HEK293 (cell line): Measurements from ENCODE around the gene MAGI1.

Source experiments
- ATF2 ChIP-seq: fragments of 450-650 bp; formaldehyde crosslinking; IDR thresholded peaks from 2 replicates; pipeline ENCODE4 v1.5.1; 2016; ENCODE audit warnings: missing biosample characterization, missing genetic modification characterization, low read depth
- BCL6B ChIP-seq: fragments of 450-650 bp; formaldehyde crosslinking; IDR thresholded peaks from 2 replicates; pipeline ENCODE4 v1.5.1; 2017; ENCODE audit warnings: missing biosample characterization, missing genetic modification characterization
- CTCF ChIP-seq: fragments of 450-650 bp; formaldehyde crosslinking; IDR thresholded peaks from 2 replicates; pipeline ENCODE4 v1.5.1; 2016; ENCODE audit warnings: missing biosample characterization, missing genetic modification characterization
- REST ChIP-seq: fragments of 450-650 bp; formaldehyde crosslinking; IDR thresholded peaks from 2 replicates; pipeline ENCODE4 v1.5.1; 2016; ENCODE audit warnings: missing biosample characterization, missing genetic modification characterization
- TCF7L2 ChIP-seq: IDR thresholded peaks from 2 replicates; pipeline ENCODE4 v1.6.1; 2011; ENCODE audit warnings: low read depth, mild to moderate bottlenecking, inconsistent platforms, low read length, moderate library complexity, borderline replicate concordance
- TSHZ1 ChIP-seq: fragments of 450-650 bp; formaldehyde crosslinking; IDR thresholded peaks from 2 replicates; pipeline ENCODE4 v1.5.1; 2016; ENCODE audit warnings: missing biosample characterization, missing genetic modification characterization, borderline replicate concordance
- ZBTB1 ChIP-seq: fragments of 450-650 bp; formaldehyde crosslinking; IDR thresholded peaks from 2 replicates; pipeline ENCODE4 v1.5.1; 2016; ENCODE audit warnings: missing biosample characterization, missing genetic modification characterization
- ZNF596 ChIP-seq: fragments of 450-650 bp; IDR thresholded peaks from 2 replicates; pipeline ENCODE4 v1.5.0; 2018; ENCODE audit warnings: missing biosample characterization, mild to moderate bottlenecking, missing genetic modification characterization, moderate library complexity
- ZNF600 ChIP-seq: fragments of 450-650 bp; formaldehyde crosslinking; IDR thresholded peaks from 2 replicates; pipeline ENCODE4 v1.5.1; 2016; ENCODE audit warnings: missing biosample characterization, missing genetic modification characterization
- ZNF621 ChIP-seq: fragments of 450-650 bp; formaldehyde crosslinking; IDR thresholded peaks from 2 replicates; pipeline ENCODE4 v1.5.1; 2017; ENCODE audit warnings: missing biosample characterization, missing genetic modification characterization

GRCh38 chr3:65350801-65351476 is 687.8 kb downstream of the MAGI1 start:
- no peak for TF ChIP-seq CTCF (tag by site-specific recombination)
- TF ChIP-seq REST, result no peak
- TF ChIP-seq ZNF600 (tag by site-specific recombination), result no peak
- no peak for TF ChIP-seq BCL6B (tag by site-specific recombination)
- TF ChIP-seq TSHZ1 (tag by site-specific recombination), result no peak
- TF ChIP-seq ZBTB1 (tag by site-specific recombination), result no peak
- TF ChIP-seq ZNF621, result no peak
- no peak for TF ChIP-seq ZNF596
- no peak for TF ChIP-seq TCF7L2
- TF ChIP-seq ATF2 (tag by site-specific recombination), result no peak
